Lower leg skin (tissue), 4 donors: ENCODE results near the gene FRMD6. TPM values are rescaled to one million over a fixed set of nuclear protein-coding genes. Genes with fewer than 3 reads are reported as not detected.

Experiments
- DNase-seq, 2 donors: peaks; one replicate each; pipeline ENCODE4 v3.0.0-alpha.2; 2019; ENCODE audit warnings: low spot score in 2 of 2
- H3K4me3 ChIP-seq: fragments of 200-600 bp; sonication (generic); 2 replicates; pipeline ENCODE4 v1.5.1; 2017; ENCODE audit warnings: mild to moderate bottlenecking, low read depth; ENCODE audit not compliant: poor library complexity, severe bottlenecking
- POLR2A ChIP-seq, 2 donors: fragments of 450-650 bp; IDR thresholded peaks; one replicate each; pipeline ENCODE4 v1.6.1; 2016 to 2017; ENCODE audit warnings: antibody characterized with exemption in 2 of 2, mild to moderate bottlenecking in 1 of 2, moderate library complexity in 1 of 2
- WGBS, 2 donors: methylation state at CpG; one replicate each; pipeline ENCODE4 v1.1.5; 2018; 5-methylcytosine and 5-hydroxymethylcytosine counted together
- intact Hi-C: fragments of 100-400 bp; cut with DNase I; formaldehyde crosslinking; loops from one replicate; pipeline ENCODE4 v1.15.0; 2023; ENCODE audit warnings: low total_unique reads
- total RNA-seq, 4 donors: library from RNA; depleted of rRNA; stranded (reverse); fragments of >200 nt; gene quantifications; one replicate each; pipeline ENCODE4 v1.1.0, GENCODE V29; 2016
- TF ChIP-seq, protein P1 (sequence below), 3 donors: fragments of 450-650 bp; IDR thresholded peaks; one replicate each; pipeline ENCODE4 v1.5.1; 2016; ENCODE audit warnings: antibody characterized with exemption in 3 of 3, mild to moderate bottlenecking in 3 of 3, moderate library complexity in 2 of 3

The FRMD6 gene
- total RNA-seq, 4 donors from 2014 or later = 144 to 203 (median 152) TPM

DNA sequence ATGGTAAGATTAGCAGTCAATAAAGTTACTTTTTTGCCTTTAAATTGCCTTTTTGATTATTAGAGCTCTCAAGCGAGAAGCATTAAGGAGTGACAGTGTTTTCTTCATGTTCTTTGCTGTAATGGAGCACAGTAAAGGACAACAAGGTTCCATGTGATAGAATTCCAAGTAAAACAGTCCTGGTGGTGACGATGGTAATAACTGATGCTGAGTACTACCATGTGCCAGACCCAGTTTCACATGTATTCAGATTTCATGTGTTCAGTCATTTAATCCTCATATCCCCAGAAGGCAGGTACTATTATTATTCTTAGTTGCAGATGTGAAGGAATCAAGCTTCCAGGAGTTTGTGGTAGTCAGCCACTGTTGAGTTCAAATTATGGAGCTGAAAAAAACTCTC lies 79.0 kb downstream of the FRMD6 start:
- DNase-seq = no peak
- 88 to 99% methylated on average over 2 of the region's 2 CpGs for WGBS, 2 donors
- no peak overlapping the region for H3K4me3 ChIP-seq
- TF ChIP-seq, protein P1, sequence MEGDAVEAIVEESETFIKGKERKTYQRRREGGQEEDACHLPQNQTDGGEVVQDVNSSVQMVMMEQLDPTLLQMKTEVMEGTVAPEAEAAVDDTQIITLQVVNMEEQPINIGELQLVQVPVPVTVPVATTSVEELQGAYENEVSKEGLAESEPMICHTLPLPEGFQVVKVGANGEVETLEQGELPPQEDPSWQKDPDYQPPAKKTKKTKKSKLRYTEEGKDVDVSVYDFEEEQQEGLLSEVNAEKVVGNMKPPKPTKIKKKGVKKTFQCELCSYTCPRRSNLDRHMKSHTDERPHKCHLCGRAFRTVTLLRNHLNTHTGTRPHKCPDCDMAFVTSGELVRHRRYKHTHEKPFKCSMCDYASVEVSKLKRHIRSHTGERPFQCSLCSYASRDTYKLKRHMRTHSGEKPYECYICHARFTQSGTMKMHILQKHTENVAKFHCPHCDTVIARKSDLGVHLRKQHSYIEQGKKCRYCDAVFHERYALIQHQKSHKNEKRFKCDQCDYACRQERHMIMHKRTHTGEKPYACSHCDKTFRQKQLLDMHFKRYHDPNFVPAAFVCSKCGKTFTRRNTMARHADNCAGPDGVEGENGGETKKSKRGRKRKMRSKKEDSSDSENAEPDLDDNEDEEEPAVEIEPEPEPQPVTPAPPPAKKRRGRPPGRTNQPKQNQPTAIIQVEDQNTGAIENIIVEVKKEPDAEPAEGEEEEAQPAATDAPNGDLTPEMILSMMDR (IDR thresholded peaks at IDR 0.05) = no peak
- TF ChIP-seq POLR2A (IDR thresholded peaks at IDR 0.05) = no peak
- intact Hi-C loops = no loop called here

DNA sequence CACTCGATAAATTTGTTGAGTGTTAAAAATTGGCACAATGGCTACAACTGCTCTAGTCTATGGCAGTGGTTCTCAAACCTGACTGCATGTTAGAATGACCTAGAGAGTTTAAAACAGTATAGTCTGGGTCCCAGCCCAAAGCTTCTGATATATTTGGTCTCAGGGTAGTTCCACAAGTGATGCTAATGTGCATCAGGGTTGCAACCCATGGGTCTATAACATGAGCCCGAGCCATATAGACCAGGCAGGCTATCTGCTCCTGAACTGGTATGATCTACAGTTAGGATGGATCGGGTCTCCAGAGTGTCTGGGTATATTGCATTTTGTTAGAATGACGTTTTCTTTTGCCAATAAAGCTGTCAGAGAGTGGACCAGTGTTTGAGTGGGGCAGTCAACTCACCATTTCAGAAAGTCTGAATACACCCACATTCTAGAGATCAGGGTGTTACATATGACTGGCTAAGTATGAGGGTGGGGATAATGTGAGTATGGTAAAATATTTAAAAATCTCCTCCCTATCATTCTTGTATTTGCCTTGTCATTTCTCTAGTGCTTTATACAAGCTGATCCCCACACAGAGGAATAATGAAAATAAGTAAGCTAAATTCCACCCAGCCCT lies 80.9 kb downstream of the FRMD6 start:
- H3K4me3 ChIP-seq = no peak overlapping the region
- intact Hi-C loops = no loop called here
- TF ChIP-seq POLR2A (IDR thresholded peaks at IDR 0.05) = no peak
- TF ChIP-seq, protein P1 (IDR thresholded peaks at IDR 0.05) = no peak
- no peak for DNase-seq
- WGBS, 2 donors = 80 to 82% methylated on average over 4 of the region's 4 CpGs

DNA sequence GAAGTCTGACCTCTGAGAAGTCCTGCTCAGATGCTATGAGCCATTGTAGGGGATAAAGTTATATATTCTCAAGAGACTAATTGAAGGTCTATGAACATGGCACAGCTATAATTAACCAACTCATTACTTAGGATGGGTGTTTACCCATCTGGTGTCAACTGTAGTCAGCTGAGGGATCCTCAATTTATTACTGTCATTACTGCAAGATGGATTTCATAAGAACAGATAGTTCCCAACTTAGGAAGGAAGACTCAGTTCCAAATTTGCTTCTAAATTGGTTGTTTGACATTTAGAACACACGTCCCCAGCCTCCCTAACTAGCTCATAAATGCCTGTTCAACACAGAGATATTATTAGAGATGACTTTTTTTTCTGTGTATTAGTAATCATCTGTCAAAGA lies 81.4 kb downstream of the FRMD6 start:
- no peak overlapping the region for H3K4me3 ChIP-seq
- no peak for DNase-seq
- WGBS, 2 donors = 59 to 72% methylated on average over 1 of the region's 1 CpG
- intact Hi-C loops = no loop called here
- TF ChIP-seq POLR2A (IDR thresholded peaks at IDR 0.05) = no peak
- TF ChIP-seq, protein P1 (IDR thresholded peaks at IDR 0.05) = no peak

DNA sequence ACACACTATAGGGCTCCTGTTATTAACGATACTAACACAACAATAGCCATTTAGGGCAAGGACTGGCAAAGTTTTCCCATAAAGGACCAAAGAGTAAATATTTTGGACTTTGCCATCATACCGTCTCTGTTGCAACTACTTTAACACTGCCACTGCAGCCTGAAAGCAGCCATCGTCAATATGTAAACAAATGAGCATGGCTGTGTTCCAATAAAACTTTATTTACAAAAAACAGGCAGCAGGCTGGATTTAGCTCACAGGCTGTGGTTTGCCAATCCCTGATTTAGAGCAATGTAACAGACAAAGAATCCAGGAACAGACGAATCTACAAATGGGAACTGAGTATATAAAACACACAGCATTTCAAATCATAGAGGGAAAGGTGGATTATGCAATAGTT lies 84.1 kb downstream of the FRMD6 start:
- H3K4me3 ChIP-seq = no peak overlapping the region
- WGBS, 2 donors = 81 to 86% methylated on average over 4 of the region's 4 CpGs
- intact Hi-C loops = no loop called here
- TF ChIP-seq POLR2A (IDR thresholded peaks at IDR 0.05) = no peak
- TF ChIP-seq, protein P1 (IDR thresholded peaks at IDR 0.05) = no peak
- no peak for DNase-seq

DNA sequence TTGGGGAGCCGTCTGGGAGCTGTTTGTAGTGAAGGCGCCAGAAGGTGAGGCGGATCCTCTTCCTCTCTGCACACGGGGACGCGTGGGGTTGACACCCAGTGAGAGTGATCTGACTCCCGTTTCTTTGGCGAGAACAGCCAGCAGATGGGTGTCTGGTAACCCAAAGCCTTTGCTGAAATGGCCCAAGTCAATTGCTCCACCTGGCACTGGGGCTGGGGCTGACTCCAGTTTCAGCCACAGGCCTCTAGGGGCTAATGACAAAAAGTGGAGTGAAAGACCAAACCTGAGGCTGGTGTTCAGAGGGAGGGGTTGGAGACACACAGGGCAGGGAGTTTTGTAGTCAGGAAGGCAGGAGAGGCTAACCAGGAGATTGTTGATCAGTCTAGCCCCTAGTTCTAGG lies 87.0 kb downstream of the FRMD6 start:
- 73 to 75% methylated on average over 8 of the region's 8 CpGs for WGBS, 2 donors
- TF ChIP-seq, protein P1 (IDR thresholded peaks at IDR 0.05) = no peak
- no peak overlapping the region for H3K4me3 ChIP-seq
- intact Hi-C loops = no loop called here
- DNase-seq = no peak

DNA sequence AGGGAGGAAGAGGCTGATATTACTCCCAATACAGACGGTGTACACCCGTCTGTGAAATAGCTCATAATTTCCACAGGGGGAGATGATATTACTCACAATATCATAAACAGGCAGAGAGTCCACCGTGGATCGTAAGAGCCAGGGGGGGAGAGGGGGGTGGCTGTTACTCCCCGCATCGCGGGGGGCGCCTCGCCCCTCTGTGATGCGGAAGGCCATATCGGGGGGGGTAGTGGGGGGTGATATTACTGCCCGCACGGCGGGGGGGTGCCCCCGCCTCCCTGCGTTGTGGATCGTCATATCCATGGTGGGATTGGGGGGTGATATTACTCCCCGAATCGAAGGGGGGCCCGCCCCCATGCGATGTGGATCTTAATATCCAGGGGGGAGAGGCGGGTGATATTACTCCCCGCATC lies 91.9 kb downstream of the FRMD6 start:
- intact Hi-C loops = no loop called here
- WGBS, 2 donors = 78 to 83% methylated on average over 22 to 23 of the region's 23 CpGs
- TF ChIP-seq, protein P1 (IDR thresholded peaks at IDR 0.05) = no peak
- TF ChIP-seq POLR2A (IDR thresholded peaks at IDR 0.05) = no peak

More for the DNA sequence above, 91.9 kb downstream of the FRMD6 start:
- H3K4me3 ChIP-seq = no peak overlapping the region
- no peak for DNase-seq
